IMR-90 (cell line): ENCODE measurements around the gene MAFF. TPM values are rescaled to one million over a fixed set of nuclear protein-coding genes. Genes with fewer than 3 reads are reported as not detected.
A peak's percentile ranks its signal among the peaks of the same experiment; 100 is the strongest.

ENCODE experiments used
- ATAC-seq: fragments of 200-7000 bp; cut with Tn5 transposase; 2 replicates; pipeline ENCODE4 v1.9.1; 2020; ENCODE audit warnings: low read depth, mild to moderate bottlenecking, moderate library complexity
- BruUV-seq: library from RNA; stranded (reverse); fragments of 400-500 nt; replicated peaks from 2 replicates; lab custom pipeline; 2021; lab: Mats Ljungman, UMichigan
- CTCF ChIA-PET: fragments of 300-600 bp; formaldehyde crosslinking; extraction: SDS; loops from one replicate; lab custom pipeline; 2021; ENCODE audit warnings: antibody characterized with exemption; lab: Yijun Ruan, JAX
- POLR2A ChIA-PET: fragments of 300-600 bp; sonication (Branson Sonifier 250); formaldehyde crosslinking; loops from one replicate; lab custom pipeline; 2022; ENCODE audit warnings: antibody characterized with exemption; ENCODE audit not compliant: unreplicated experiment; lab: Charles Lee
- DNase-seq: peaks from one replicate; pipeline ENCODE4 v3.0.0; 2013
- H2AFZ ChIP-seq: replicated peaks from 2 replicates; pipeline ENCODE3; 2013; ENCODE audit warnings: low read length, mild to moderate bottlenecking; ENCODE audit not compliant: poor library complexity
- H2AK5ac ChIP-seq: 2 replicates; pipeline ENCODE4 v1.6.1; 2013; ENCODE audit warnings: low read depth, low read length, inconsistent platforms
- H2AK9ac ChIP-seq: replicated peaks from 2 replicates; pipeline ENCODE3; 2013; ENCODE audit warnings: mild to moderate bottlenecking, low read depth, low read length, moderate library complexity; ENCODE audit not compliant: poor library complexity
- H2BK120ac ChIP-seq: 2 replicates; pipeline ENCODE4 v1.6.1; 2013; ENCODE audit warnings: low read depth, low read length, inconsistent platforms
- H2BK15ac ChIP-seq: 3 replicates; pipeline ENCODE4 v1.6.1; 2013; ENCODE audit warnings: low read depth, low read length, inconsistent platforms
- H2BK20ac ChIP-seq: 2 replicates; pipeline ENCODE4 v1.6.1; 2013; ENCODE audit warnings: low read depth, mild to moderate bottlenecking, inconsistent platforms, low read length, moderate library complexity
- H2BK5ac ChIP-seq: 2 replicates; pipeline ENCODE4 v1.6.1; 2013; ENCODE audit warnings: mild to moderate bottlenecking, low read depth, low read length, inconsistent platforms; ENCODE audit not compliant: poor library complexity, severe bottlenecking
- H3K14ac ChIP-seq: replicated peaks from 2 replicates; pipeline ENCODE4 v1.6.1; 2013; ENCODE audit warnings: low read depth, low read length, inconsistent platforms
- H3K18ac ChIP-seq: 2 replicates; pipeline ENCODE4 v1.6.1; 2013; ENCODE audit warnings: low read depth, low read length, control low read depth
- H3K23ac ChIP-seq: 2 replicates; pipeline ENCODE4 v1.6.1; 2013; ENCODE audit warnings: low read depth, low read length, inconsistent platforms
- H3K27ac ChIP-seq: 2 replicates; pipeline ENCODE4 v1.5.1; 2013; ENCODE audit warnings: mild to moderate bottlenecking, control low read depth, low read length; ENCODE audit not compliant: insufficient read depth
- H3K27me3 ChIP-seq: 2 replicates; pipeline ENCODE4 v1.6.1; 2013; ENCODE audit warnings: low read length; ENCODE audit not compliant: control insufficient read depth, insufficient read depth
- H3K36me3 ChIP-seq: 2 replicates; pipeline ENCODE4 v1.6.1; 2013; ENCODE audit warnings: low read length, mixed read lengths; ENCODE audit not compliant: control insufficient read depth, insufficient read depth
- H3K4ac ChIP-seq: 2 replicates; pipeline ENCODE4 v1.6.1; 2013; ENCODE audit warnings: low read depth, low read length, inconsistent platforms
- H3K4me1 ChIP-seq: 2 replicates; pipeline ENCODE4 v1.6.1; 2013; ENCODE audit warnings: low read length, mixed read lengths; ENCODE audit not compliant: control insufficient read depth, insufficient read depth
- H3K4me2 ChIP-seq: 2 replicates; pipeline ENCODE4 v1.6.1; 2013; ENCODE audit warnings: low read depth, mild to moderate bottlenecking, control low read depth, low read length, moderate library complexity
- H3K4me3 ChIP-seq: 2 replicates; pipeline ENCODE4 v1.5.1; 2013; ENCODE audit warnings: low read depth, mild to moderate bottlenecking, control low read depth, low read length, moderate library complexity; ENCODE audit not compliant: insufficient read depth
- H3K56ac ChIP-seq: 2 replicates; pipeline ENCODE4 v1.6.1; 2013; ENCODE audit warnings: low read length, inconsistent platforms; ENCODE audit not compliant: insufficient read depth; ENCODE audit errors: extremely low read depth
- H3K79me1 ChIP-seq, 2 experiments: 2 replicates each; pipeline ENCODE4 v1.6.1; 2013; ENCODE audit warnings: low read length in 2 of 2, inconsistent platforms in 1 of 2, low read depth in 1 of 2
- H3K9ac ChIP-seq: 2 replicates; pipeline ENCODE4 v1.6.1; 2013; ENCODE audit warnings: low read depth, low read length, control low read depth
- H3K9me1 ChIP-seq: 2 replicates; pipeline ENCODE4 v1.6.1; 2013; ENCODE audit warnings: low read length, inconsistent platforms; ENCODE audit not compliant: insufficient read depth
- H3K9me3 ChIP-seq: 2 replicates; pipeline ENCODE4 v1.6.1; 2013; ENCODE audit warnings: low read length; ENCODE audit not compliant: control insufficient read depth, insufficient read depth
- H4K20me1 ChIP-seq: 2 replicates; pipeline ENCODE4 v1.6.1; 2013; ENCODE audit warnings: low read length, inconsistent platforms; ENCODE audit not compliant: insufficient read depth
- H4K5ac ChIP-seq: 2 replicates; pipeline ENCODE4 v1.6.1; 2013; ENCODE audit warnings: mild to moderate bottlenecking, low read depth, low read length, control low read depth
- H4K8ac ChIP-seq, 2 experiments: 2 replicates each; pipeline ENCODE4 v1.6.1; 2013; ENCODE audit warnings: low read depth in 2 of 2, low read length in 2 of 2, control low read depth in 1 of 2, inconsistent platforms in 1 of 2
- H4K91ac ChIP-seq: 2 replicates; pipeline ENCODE4 v1.6.1; 2013; ENCODE audit warnings: low read depth, low read length, inconsistent platforms; ENCODE audit not compliant: insufficient read depth
- POLR2A ChIP-seq: IDR thresholded peaks from 2 replicates; pipeline ENCODE4 v1.6.1; 2012; ENCODE audit warnings: mild to moderate bottlenecking, low read depth, low read length
- SMC3 ChIP-seq: fragments of 150-350 bp; IDR thresholded peaks from 2 replicates; pipeline ENCODE4 v1.6.1; 2016; ENCODE audit warnings: low read depth, mild to moderate bottlenecking, antibody characterized with exemption, low read length, moderate library complexity
- WGBS, 2 experiments: methylation state at CpG; one replicate each; pipeline versions ENCODE4 v1.1.5 to v1.1.7; 2013; ENCODE audit warnings: missing lambda C conversion rate in 2 of 2; ENCODE audit not compliant: insufficient read length in 1 of 2; ENCODE audit errors: extremely low coverage in 2 of 2; 5-methylcytosine and 5-hydroxymethylcytosine counted together
- dilution Hi-C: fragments of 300-500 bp; cut with HindIII; formaldehyde crosslinking; loops from one replicate; pipeline ENCODE4 v1.14.3; 2018; ENCODE audit warnings: low sequenced_read_pairs; ENCODE audit not compliant: unreplicated experiment
- in situ Hi-C: fragments of 300-500 bp; cut with MboI; formaldehyde crosslinking; loops from 3 replicates; pipeline ENCODE4 v1.14.3; 2019; ENCODE audit warnings: low sequenced_read_pairs, inconsistent platforms, mixed read lengths
- intact Hi-C: fragments of 100-400 bp; cut with micrococcal nuclease; formaldehyde crosslinking; loops from 2 replicates; pipeline ENCODE4 v1.10.0; 2022
- polyA plus RNA-seq, 3 experiments: library from polyadenylated mRNA; depleted of rRNA; stranded (reverse); fragments of >200 nt; gene quantifications; 2 replicates each; pipeline ENCODE4 v1.2.3, GENCODE V29; 2012; ENCODE audit warnings: low replicate concordance in 1 of 3
- total RNA-seq: library from RNA; depleted of rRNA; stranded (reverse); fragments of >200 nt; gene quantifications from 2 replicates; pipeline ENCODE4 v1.2.3, GENCODE V29; 2012

The MAFF gene
- total and polyA plus RNA-seq, 2 of the 4 experiments (the other 2 are of a cell fraction): 18.3 to 25.9 TPM

- Histone ChIP-seq H3K4ac (peak overlapping the region; percentile 94), H3K56ac (peak overlapping the region; percentile 79; the same call in 1 of the 2 replicates), H3K9me3 (no peaks in the 10 kb centered on the region), H4K91ac (peak overlapping the region; percentile 72), H4K5ac (peak overlapping the region; percentile 88), H3K9ac (peak overlapping the region; percentile 72), H3K4me2 (peak overlapping the region; percentile 95), H3K27ac (peak overlapping the region; percentile 96), H3K4me3 (peak overlapping the region; percentile 20; the same call in 1 of the 2 replicates), H3K4me1 (peaks cover 26% of the 10 kb centered on the region), H2BK15ac (peak overlapping the region; percentile 79; the same call in 1 of the 3 replicates), H3K9me1 (peaks cover 31% of the 10 kb centered on the region), H2BK5ac (peak overlapping the region; percentile 96), H4K20me1 (peaks cover 72% of the 10 kb centered on the region), H2AK5ac (no peak overlapping the region; the same call in 1 of the 2 replicates), H4K8ac (peak overlapping the region; percentile 26 to 97; a peak in 3 of 4 replicates), H3K14ac (peak overlapping the region; percentile 90), H2AK9ac (peak overlapping the region; percentile 73), H2AFZ (peak overlapping the region; percentile 68), H3K18ac (peak overlapping the region; percentile 93), H3K79me1 (peaks cover 15 to 80% of the 10 kb centered on the region in 2 experiments), H3K27me3 (no peaks in the 10 kb centered on the region), H3K23ac (peak overlapping the region; percentile 78), H2BK20ac (peak overlapping the region; percentile 49; the same call in 1 of the 2 replicates), H3K36me3 (no peaks in the 10 kb centered on the region), H2BK120ac (peak overlapping the region; percentile 74)
- no TSS peak for BruUV-seq
- dilution Hi-C loops: no loop called here
- intact Hi-C loops: no loop called here
- WGBS, 2 experiments: 88% methylated on average over 1 of the region's 4 CpGs; no CpG with 5 or more reads in 1 of the 2 experiments
- no peak for TF ChIP-seq SMC3
- peak; percentile 49; the same call in 1 of the 2 replicates for TF ChIP-seq POLR2A
- in situ Hi-C loops: no loop called here
- DNase-seq: no peak
- ChIA-PET CTCF (interaction anchor here (0.6 kb wide), 1 partner anchor 15 kb away, joined by 6 read pairs; the partner anchor contains the start of gene TMEM184B), POLR2A (interaction anchor here (0.5 kb wide), 1 partner anchor 33 kb away, joined by 3 read pairs; no protein-coding TSS in a partner anchor)
- peak; percentile 28; the same call in 1 of the 2 replicates for ATAC-seq
Measured at GRCh38 chr22:38257650-38258250, 56.0 kb downstream of the MAFF start.
